GM21360 (cell line): Measurements from ENCODE around the gene CDK5RAP1.
"Not testable (repeated sequence)": the region's sequence is repeated elsewhere in the genome, so short reads cannot be mapped to it uniquely, and the experiment has no call there.

Experiments used
- ATAC-seq: cut with Tn5 transposase; IDR thresholded peaks from one replicate; pipeline ENCODE4 v1.9.1; 2021; ENCODE audit warnings: mild to moderate bottlenecking, moderate library complexity; ENCODE audit not compliant: unreplicated experiment

The CDK5RAP1 gene

DNA sequence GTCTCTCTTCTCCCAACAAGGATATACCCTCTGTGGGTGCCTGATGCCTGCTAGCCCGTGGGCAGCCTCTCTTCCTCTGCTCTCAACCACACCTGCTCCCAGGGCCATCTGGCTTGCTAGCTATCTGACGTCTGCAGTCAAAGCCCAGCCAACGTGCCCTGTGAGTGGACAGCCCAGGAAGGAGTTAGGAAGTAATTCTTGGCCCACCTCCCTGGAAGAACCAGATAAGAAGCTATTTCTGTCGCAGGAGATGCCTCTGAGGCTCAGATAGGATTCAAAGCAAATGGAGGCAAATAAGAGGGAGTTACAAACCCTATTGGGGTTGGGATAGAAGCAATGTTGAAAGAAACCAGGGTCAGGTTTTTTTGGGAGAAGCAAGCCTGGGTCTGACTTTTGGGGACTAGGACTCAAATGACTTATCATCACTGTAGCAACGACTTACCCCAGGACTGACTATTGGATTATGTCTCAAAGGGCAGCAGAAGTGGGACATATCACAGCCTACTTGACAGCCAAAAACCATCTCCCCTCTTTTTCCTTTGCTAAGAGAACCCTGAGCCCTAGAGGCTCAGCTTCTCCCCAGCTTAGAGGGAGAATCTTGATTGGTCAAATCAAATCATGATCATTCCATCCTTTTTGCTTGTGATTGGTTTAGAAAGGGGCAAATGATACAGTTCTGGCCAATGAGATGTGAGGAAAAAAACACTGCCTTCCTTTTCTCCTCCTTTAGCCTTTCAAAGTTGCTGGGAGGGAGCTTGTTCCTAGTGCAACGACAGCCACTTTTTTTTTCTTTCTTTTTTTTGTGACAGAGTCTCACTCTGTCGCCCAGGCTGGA is 18.0 kb upstream of the CDK5RAP1 start:
- ATAC-seq: no peak

DNA sequence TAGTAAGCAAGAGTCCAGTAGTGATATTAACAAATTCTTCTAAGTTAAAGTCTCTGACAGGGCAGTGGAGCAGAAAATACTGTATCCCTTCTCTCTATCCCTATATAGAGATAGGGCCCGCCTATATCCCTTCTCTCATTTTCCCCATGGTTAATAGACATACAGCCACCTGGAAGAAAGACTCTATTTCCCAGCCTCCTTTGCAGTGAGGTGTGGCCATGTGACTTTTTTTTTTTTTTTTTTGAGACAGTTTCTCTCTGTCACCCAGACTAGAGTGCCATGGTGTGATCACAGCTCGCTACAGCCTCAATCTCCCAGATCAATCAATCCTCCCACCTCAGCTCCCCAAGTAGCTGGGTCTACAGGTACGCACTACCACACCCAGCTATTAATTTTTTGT is 16.7 kb upstream of the CDK5RAP1 start:
- ATAC-seq: no peak

DNA sequence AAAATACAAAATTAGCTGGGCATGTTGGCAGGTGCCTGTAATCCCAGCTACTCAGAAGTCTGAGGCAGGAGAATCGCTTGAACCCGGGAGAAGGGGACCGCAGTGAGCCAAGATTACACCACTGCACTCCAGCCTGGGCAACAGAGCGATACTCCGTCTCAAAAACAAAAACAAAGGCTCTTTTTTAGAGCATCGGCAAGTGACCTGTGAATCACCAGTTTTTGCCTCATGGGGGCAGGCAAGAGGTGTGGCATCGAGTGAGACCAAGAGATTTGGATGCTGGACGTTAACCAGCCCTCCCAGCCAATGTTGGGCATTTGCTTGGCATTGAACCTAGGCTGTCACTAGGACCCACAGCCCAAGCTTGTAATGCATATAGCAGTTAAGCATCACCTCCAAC is 14.6 kb upstream of the CDK5RAP1 start:
- no peak for ATAC-seq

DNA sequence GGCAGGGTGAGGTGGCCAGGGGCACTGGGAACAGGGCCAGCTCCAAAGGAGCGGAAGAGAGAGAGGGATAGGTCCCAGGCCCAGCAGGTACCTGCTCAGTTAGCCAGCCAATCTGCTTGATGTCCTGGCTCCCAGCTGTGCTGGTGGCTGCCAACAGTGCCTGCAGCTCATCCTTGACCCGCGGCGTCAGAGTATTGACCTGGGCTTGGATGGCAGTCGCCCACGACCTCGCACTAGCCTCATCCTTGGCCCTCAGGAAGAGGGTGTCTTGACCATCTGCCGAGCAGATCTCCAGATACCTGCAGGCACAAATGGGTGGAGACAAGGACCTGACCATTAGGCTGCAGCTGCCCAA is 11.1 kb upstream of the CDK5RAP1 start:
- no peak for ATAC-seq

DNA sequence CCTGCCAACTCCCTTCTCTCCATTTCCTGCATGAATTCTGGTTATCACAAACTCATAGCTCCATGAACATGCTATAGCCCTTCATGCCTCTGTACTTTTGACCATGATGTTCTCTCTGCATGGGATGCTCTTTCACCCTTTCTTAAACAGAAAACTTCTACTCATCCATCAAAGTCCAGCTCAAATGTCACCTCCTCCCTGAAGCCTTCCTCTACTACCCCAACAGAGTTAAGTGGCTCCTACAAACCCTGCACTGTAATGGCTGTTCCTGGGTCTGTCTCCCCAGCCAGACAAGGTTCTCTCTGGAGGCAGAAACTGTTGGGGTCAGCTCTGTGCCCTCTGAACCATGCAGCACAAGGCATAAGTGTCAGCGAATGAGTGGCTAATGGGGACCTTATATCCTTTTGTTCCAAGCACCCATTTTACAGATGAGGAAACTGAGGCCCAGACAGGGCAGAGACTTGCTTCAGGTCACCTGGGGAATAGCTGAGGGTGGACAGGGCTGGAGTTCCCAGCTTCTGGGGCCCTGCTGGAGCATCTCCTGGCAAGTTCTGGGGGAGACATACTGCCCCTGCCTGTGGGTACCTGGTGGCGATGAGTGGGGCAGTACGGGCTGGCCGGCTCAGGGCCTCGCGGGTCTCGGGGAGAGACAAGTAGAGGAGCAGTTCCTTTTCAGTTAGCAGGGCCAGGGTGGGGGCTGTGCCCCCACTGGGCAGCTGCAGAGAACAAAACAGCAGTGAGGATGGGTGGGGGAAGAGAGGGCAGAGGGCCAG is 10.6 kb upstream of the CDK5RAP1 start:
- no peak for ATAC-seq

DNA sequence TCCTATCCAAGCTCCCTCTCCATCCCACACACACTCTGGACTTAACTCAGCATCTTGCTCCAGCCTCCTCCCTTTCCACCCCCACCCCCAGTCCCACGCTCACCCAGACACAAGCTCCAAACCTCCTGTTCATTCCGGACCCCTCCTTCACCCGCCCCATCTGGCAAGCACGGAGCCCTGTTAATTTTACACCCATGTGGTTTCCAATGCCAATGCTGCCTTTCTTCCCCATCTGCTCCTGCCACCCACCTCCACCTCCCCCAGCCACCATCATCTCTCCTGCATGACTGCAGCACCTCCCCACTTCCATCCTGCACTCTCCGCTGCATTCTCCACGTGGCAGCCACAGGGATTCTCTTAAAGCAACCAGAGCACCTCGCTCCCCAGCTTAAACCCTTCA is 9.9 kb upstream of the CDK5RAP1 start:
- ATAC-seq: no peak

DNA sequence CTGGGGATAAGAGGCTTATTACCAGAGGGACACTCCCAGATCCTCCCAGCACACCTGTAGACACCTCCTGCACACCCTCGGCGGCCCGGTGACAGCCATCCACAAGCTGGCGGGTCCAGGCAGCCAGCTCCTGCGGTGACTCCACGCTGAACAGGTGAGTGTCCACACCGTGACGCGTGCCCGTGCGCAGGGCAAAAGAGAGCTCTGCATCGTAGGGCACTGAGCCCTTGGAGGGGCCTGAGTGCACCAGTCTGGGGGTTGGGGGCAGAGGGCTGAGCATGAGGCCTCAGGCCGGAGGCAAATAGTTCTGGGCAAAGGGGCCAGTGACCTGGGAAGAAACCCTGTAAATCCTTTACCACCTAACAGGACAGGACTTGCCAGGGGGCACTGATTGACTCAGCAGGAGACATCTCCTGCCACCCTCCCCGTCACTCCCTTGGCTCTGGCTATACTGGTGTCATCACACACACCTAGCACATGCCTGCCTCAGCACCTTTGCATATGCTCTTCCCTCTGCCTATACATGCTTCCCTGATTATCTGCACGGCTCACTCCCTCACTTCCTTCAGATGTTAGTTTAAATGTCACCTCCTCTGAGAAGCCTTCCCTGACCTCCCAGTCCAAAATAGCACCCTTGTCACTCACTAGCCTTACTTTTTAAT is 8.9 kb upstream of the CDK5RAP1 start:
- no peak for ATAC-seq

DNA sequence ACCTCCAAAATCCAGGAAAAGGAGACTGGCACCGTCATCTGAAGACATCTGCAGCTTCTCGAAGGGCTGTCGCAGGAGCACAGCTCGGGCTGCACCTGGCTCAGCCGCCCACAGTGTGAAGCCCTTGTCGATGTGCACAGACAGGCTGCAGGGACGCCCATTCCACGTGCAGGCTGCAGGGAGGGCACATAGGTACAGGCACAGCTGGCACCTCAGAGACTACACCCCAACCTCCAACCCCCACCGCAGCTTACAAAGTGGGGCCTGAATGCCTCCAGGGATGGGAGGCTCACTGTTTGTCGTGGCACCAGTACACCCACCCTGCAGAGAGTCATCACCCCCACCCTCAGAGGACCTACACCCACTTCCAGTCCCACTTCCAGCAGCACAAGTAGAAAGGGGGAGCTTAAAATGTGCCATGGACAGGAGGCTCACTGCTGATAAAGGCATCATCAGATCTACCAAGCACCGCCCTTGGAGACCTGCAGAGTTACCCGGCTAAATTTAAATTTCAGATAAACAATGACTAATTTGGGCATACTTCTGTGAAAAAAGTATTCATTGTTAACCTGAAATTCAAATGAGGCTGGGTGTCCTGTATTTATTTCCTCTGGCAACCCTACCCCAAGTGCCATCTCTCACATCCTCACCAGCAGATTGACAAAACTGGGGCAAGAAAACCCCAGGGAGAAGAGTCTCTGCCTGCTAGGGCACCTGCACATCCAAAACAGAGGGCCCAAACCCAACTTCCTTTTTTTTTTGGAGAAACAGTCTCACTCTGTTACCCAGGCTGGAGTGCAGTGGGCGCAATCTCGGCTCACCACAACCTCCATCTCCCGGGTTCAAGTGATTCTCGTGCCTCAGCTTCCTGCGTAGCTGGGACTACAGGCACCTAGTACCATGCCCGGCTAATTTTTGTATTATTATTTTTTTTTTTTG is 7.7 kb upstream of the CDK5RAP1 start:
- ATAC-seq: no peak

DNA sequence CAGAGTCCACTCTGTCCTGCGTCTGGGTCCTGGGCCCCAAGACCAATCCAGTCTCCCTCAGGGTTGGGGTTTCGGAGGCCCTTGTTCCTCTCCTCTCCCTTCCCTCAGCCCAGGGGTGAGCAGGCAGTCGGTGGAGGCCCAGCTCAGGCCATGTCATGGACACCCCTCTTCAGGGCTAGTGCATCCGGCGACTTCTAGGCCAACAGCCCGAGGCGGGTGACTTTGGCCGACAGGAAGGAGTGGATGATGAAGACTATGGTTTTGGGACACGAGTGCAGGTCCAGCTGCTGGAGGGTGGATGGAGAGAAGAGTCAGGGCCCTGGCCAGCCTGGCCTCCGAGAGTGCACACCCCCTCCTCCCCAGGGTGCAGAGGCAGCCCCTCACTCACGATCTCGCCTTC is 7.0 kb upstream of the CDK5RAP1 start:
- ATAC-seq: no peak

DNA sequence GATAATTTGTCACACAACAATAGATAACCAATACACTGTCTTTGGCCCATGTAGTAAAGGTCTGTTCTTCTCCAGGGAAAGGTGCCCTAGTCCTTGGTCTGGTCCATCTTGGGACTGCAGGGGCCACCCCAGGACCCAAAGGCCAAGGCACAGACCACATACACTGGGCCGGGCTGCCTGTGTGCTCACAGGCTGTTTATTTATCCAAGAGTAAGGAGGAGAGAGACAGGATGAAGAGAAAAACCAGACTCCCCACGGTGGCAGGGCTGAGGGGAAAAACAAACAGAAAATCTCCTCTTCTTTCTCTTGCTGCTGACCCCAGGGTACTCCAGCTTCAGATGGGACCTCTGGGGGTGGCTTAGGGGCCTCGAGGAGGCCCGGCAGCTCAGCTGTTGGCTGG is 6.5 kb upstream of the CDK5RAP1 start:
- no peak for ATAC-seq

DNA sequence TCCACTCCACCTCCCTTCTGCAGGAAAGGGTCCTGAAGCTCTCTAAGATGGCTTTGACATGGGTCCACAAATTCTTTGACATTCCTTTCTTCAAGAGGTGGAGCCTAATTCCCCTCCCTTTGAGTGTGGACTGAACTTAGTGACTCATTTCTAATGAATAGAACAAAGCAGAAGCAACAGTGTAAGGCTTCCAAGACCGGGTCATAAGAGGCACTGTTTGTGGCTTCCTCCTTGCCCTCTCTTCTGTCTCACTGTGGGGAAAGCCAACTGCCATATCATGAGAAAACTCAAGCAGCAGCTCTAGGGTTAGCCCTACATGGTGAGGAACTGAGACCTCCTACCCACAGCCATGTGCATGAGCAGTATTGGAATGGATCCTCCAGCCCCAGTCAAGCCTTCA is 5.9 kb upstream of the CDK5RAP1 start:
- no peak for ATAC-seq

DNA sequence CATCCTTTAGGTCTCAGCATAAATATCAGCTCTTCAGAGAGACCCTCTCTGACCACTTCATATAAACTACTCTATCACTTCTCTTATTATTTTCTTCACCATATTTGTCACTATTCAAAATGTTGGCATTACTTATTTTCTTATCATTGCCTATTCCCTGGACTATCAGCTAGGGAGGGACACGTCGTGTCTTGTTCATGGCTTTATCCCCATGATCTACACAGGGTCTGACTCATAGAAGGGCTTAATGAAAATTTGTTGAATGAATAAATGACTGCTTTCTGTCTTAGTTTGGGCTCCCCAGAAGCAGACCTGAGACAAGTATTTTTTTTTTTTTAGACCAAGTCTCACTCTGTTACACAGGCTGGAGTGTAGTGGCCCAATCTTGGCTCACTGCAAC is 3.0 kb upstream of the CDK5RAP1 start:
- ATAC-seq: no peak

DNA sequence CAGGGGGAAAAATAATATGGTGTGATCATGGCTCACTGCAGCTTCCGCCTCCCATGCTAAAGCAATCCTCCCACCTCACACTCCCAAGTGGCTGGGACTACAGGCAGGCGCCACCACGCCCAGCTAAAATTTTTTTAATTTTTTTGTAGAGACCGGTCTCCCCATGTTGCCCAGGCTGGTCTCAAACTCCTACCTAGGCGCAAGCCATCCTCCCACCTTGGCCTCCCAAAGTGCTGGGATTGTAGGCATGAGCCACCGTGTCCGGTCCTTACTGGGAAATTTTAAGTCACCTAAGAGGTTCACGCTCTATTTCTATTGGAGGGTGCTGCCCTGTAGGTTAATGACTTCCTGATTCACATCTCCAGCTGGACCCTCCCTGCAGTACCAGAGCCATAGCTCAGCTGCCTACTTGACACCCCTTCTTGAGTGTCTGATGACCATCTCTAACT is 626 bp upstream of the CDK5RAP1 start:
- ATAC-seq: no peak

DNA sequence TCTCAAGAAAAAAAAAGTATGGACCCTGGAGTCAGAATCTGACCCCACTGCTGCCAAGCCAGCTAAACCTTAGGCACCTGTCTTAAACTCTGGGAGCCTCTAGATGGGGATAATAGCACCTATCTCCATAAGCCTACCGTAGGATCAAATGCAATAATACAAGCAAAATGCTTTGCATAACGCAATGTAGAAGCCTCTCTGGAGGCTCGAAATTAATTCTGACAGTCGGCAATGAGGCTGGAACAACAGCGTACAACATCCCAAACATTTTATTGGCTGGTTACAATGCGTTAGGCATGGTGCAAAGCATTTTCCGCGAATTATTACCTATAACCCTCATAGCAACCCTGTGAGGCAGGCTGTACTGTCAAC is 521 bp downstream of the CDK5RAP1 start:
- ATAC-seq: peak; percentile 22

DNA sequence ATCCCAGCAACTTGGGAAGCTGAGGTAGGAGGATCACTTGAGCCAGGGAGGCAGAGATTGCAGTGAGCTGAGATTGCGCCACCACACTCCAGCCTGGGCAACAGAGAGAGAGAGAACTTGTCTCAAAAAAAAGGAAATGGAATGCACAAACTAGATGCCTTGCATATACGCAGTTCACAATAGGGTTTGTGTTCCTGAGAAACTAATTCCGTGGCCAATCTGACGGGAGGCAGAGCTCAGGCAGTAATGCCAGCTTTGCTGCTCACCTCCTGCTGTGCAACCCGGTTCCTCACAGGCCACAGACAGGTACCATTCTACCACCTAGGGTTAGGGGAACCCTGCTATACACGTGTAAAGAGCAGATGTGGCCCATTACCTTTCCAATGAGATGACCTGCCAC is 1.4 kb downstream of the CDK5RAP1 start:
- ATAC-seq: no peak

DNA sequence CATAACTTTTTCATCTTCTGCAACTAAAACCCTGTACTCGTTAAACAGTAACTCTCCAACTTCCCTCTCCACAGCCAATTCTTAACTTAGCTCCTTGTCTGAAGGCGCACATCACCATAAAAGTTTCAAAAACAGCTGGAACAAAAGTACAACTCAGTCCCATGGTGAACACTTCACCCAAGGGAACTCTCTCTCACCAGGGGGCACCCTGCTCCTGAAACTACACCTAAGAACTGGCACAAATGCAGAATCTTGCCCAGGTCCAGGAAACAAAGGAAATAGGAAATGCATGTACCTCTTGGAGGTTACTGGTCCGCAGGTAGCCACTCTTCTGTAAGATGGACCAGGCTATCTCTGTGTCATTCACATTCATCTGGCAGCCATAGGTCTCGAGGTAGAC is 6.6 kb downstream of the CDK5RAP1 start:
- ATAC-seq: no peak

DNA sequence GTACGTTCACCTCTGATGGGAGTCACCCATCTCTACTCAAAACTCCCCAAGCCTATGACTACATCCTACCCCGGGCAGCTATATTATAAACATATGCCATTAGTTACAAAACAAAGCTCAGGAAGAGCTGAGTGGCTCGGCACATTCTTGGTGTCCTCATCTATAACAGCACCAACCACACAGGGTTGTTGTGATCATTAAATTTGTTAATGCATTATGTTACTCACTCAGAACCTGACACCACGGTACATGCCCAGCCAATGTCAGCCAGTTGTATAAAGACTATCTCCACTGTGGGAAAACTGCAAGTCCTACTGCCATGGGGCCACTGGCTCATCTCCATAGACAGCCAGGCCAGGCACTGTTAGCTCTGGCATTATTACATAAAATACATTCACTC is 7.7 kb downstream of the CDK5RAP1 start:
- no peak for ATAC-seq

DNA sequence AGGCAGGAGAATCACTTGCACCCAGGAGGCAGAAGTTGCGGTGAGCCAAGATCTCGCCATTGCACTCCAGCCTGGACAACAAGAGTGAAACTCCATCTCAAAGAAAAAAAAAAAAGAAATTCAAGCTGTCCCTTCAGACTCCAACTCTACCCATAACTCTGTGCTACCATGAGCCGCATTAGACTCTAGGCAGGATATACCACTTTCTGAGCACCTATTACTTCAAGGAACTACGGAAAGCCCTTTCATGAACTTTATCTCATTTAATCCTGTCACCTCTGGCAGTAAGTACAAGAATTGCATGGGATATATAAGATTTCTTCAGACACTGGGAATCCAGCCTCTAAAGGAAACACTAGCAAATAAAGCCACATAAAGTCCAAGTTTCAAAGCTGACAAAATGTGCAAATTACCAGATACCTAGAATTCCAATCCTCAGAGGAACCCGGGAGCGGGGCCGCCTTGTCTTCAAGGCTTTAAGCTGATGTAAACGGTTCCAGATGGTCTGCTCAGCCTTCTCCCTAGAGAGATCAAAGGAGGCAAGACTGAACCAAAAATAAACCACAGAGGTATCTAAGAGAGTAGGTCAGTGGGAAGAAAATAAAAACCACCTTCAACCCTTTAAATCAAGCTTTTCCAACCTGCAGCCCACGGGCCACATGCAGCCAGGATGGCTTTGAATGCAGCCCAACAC is 9.4 kb downstream of the CDK5RAP1 start:
- ATAC-seq: no peak

DNA sequence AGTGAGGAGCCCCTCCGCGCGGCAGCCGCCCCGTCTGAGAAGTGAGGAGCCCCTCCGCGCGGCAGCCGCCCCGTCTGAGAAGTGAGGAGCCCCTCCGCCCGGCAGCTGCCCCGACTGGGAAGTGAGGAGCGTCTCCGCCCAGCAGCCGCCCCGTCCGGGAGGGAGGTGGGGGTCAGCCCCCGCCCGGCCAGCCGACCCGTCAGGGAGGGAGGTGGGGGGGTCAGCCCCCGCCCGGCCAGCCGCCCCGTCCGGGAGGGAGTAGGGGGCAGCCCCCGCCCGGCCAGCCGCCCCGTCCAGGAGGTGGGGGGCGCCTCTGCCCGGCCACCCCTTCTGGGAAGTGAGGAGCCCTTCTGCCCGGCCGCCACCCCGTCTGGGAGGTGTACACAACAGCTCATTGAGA is 12.0 kb downstream of the CDK5RAP1 start:
- not testable (repeated sequence) for ATAC-seq

DNA sequence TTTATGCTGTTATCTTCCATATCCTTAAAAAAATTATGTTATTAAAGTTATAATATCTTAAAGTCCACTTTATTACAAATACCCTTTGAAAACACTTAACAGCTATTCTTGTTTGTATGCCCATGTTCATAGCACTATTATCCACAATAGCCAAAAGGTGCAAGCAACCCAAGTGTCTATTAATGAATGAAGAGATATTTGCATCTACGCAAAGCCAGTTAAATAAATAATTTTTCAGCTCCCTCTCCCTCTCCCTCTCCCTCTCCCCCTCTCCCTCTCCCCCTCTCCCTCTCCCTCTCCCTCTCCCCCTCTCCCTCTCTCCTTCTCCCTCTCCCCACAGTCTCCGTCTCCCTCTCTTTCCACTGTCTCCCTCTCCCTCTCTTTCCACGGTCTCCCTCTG is 13.1 kb downstream of the CDK5RAP1 start:
- ATAC-seq: no peak
